HepG2 (cell line): ENCODE results near the gene TBC1D14. TPM values are rescaled to one million over a fixed set of nuclear protein-coding genes. Genes with fewer than 3 reads are reported as not detected.

Source experiments
- ARNTL ChIP-seq: sonication (generic); formaldehyde crosslinking; IDR thresholded peaks from 2 replicates; pipeline ENCODE4 v1.4.0; 2020; ENCODE audit warnings: mild to moderate bottlenecking, missing genetic modification reagents
- BCL6 ChIP-seq: IDR thresholded peaks from 2 replicates; pipeline ENCODE4 v1.6.1; 2016; ENCODE audit warnings: missing genetic modification reagents, missing compliant biosample characterization
- CEBPZ ChIP-seq: IDR thresholded peaks from 2 replicates; pipeline ENCODE4 v1.6.1; 2012; ENCODE audit warnings: low read length, improper control_type of control experiment
- DR1 ChIP-seq: sonication (generic); formaldehyde crosslinking; IDR thresholded peaks from 2 replicates; pipeline ENCODE4 v1.8.0; 2021; ENCODE audit warnings: mild to moderate bottlenecking, missing genetic modification reagents, inconsistent platforms
- E2F1 ChIP-seq: sonication (generic); formaldehyde crosslinking; IDR thresholded peaks from 2 replicates; pipeline ENCODE4 v1.5.0; 2020; ENCODE audit warnings: missing genetic modification reagents
- ETV5 ChIP-seq: IDR thresholded peaks from 2 replicates; pipeline ENCODE4 v1.6.1; 2018; ENCODE audit warnings: missing biosample characterization, missing genetic modification reagents, inconsistent platforms, borderline replicate concordance
- FOSL1 ChIP-seq: sonication (generic); formaldehyde crosslinking; IDR thresholded peaks from 2 replicates; pipeline ENCODE4 v1.9.0; 2021; ENCODE audit warnings: missing genetic modification reagents, borderline replicate concordance
- HNF1A ChIP-seq, 2 experiments: sonication (generic) in 1 of 2; formaldehyde crosslinking in 1 of 2; IDR thresholded peaks; 2 replicates each; pipeline versions ENCODE4 v1.4.0 to v1.6.1; 2016 to 2020; ENCODE audit warnings: borderline replicate concordance in 1 of 2, low read depth in 1 of 2, mild to moderate bottlenecking in 1 of 2, missing genetic modification reagents in 1 of 2
- HNF1B ChIP-seq: sonication (generic); formaldehyde crosslinking; IDR thresholded peaks from 2 replicates; pipeline ENCODE4 v1.5.1; 2020; ENCODE audit warnings: mild to moderate bottlenecking, moderate library complexity, missing genetic modification reagents
- IRF9 ChIP-seq: sonication (generic); formaldehyde crosslinking; IDR thresholded peaks from 2 replicates; pipeline ENCODE4 v1.8.0; 2022; ENCODE audit warnings: missing genetic modification reagents, mild to moderate bottlenecking, borderline replicate concordance
- KDM5A ChIP-seq: fragments of 200-600 bp; sonication (generic); IDR thresholded peaks from 2 replicates; pipeline ENCODE4 v1.7.0; 2018; ENCODE audit warnings: antibody characterized with exemption, mild to moderate bottlenecking, low read length, borderline replicate concordance
- RXRA ChIP-seq: sonication (generic); formaldehyde crosslinking; IDR thresholded peaks from 2 replicates; pipeline ENCODE4 v1.5.1; 2020; ENCODE audit warnings: missing genetic modification reagents
- SAP130 ChIP-seq: IDR thresholded peaks from 2 replicates; pipeline ENCODE4 v1.6.1; 2016; ENCODE audit warnings: low read depth
- ZBTB43 ChIP-seq: sonication (generic); formaldehyde crosslinking; conservative IDR thresholded peaks from 2 replicates; pipeline ENCODE4 v1.4.0; 2020; ENCODE audit warnings: missing genetic modification reagents
- ZNF138 ChIP-seq: sonication (generic); formaldehyde crosslinking; IDR thresholded peaks from 2 replicates; pipeline ENCODE4 v1.5.0; 2020; ENCODE audit warnings: mild to moderate bottlenecking, low read depth, missing genetic modification reagents
- ZNF235 ChIP-seq: sonication (generic); formaldehyde crosslinking; IDR thresholded peaks from 2 replicates; pipeline ENCODE4 v1.8.1; 2023; ENCODE audit warnings: mild to moderate bottlenecking, missing genetic modification reagents, borderline replicate concordance
- polyA plus RNA-seq, 8 experiments: library from polyadenylated mRNA; depleted of rRNA in 3 of 8; stranded (reverse) in 7 of 8; unstranded in 1 of 8; fragments of >200 nt; fragmentation: Illumina TruSeq in 4 of 8; extraction: Trizol in 4 of 8; gene quantifications; 2 replicates each; pipeline versions ENCODE4 v1.2.1 to v1.2.3, GENCODE V29; 2011 to 2016; ENCODE audit warnings: low read depth in 4 of 8, missing spikeins in 1 of 8, mixed read lengths in 1 of 8; ENCODE audit not compliant: insufficient read depth in 1 of 8
- total RNA-seq, 5 experiments: library from RNA; depleted of rRNA; stranded (reverse); fragments of >200 nt; fragmentation: Illumina TruSeq; extraction: Trizol; gene quantifications; 2 replicates each; pipeline ENCODE4 v1.2.3, GENCODE V29; 2016; ENCODE audit warnings: low read depth in 1 of 5

Gene TBC1D14
- total and polyA plus RNA-seq, 2 of the 13 experiments (the other 11 are each of a cell fraction or from before 2014, with no cell fraction given): 29.5 to 46.5 TPM

- TF ChIP-seq IRF9 (CRISPR knock-in tag) (no peak), SAP130 (CRISPR knock-in tag) (peak; percentile 46; the same call in 1 of the 2 replicates), ZNF235 (CRISPR knock-in tag) (no peak), RXRA (CRISPR knock-in tag) (0 out of 2 replicates have a peak, but pooled peaks have one; percentile 23), HNF1A (IDR thresholded peaks at IDR 0.05; ENCODE audit: low read depth) (no peak), HNF1A (CRISPR knock-in tag; IDR thresholded peaks at IDR 0.05; ENCODE audit: borderline replicate concordance) (no peak), HNF1B (CRISPR knock-in tag) (no peak), ZBTB43 (CRISPR knock-in tag) (no peak), DR1 (CRISPR knock-in tag) (no peak), CEBPZ (no peak), ETV5 (CRISPR knock-in tag) (no peak), FOSL1 (CRISPR knock-in tag) (peak; percentile 57; the same call in 1 of the 2 replicates), ARNTL (no peak), BCL6 (CRISPR knock-in tag) (no peak), E2F1 (CRISPR knock-in tag) (no peak), ZNF138 (CRISPR knock-in tag) (no peak), KDM5A (no peak)
Observed at GRCh38 chr4:6963139-6963611, 53.5 kb downstream of the TBC1D14 start (continued).
